Measurements from ENCODE around the gene TEX264. TPM values are rescaled to one million over a fixed set of nuclear protein-coding genes. Genes with fewer than 3 reads are reported as not detected.

The TEX264 gene
- total RNA-seq, 2 donors from 2014 or later = 27.3 to 50.9 TPM

DNA sequence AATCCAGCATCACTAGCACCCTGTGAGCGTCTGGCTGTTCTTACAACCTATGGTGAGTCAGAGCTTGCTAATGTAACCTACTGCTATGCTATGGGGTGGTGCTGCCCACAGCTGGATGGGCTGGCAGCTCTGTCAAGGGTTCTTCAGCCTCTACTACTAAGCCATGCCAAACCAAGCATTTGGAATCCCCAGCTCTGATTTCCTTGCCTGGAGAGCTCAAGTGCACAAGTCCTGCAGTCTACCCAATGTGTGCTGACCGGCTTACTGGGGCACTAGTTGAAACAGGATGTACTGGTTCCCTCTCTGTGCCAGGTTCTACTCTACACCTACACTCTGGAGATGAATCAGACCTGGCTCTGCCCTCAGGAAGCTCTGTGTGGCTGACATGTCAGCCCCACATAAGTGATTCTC is 4.2 kb downstream of the TEX264 start:
- ATAC-seq (ENCODE audit: insufficient number of reproducible peaks, low FRiP score, low read depth) = no peak
- no peak overlapping the region for H3K4me3 ChIP-seq
- no peaks in the 10 kb centered on the region for H3K27me3 ChIP-seq (replicated peaks; ENCODE audit: insufficient read depth)
- peaks cover 4 to 22% of the 10 kb centered on the region in 2 donors for H3K4me1 ChIP-seq (ENCODE audit: control insufficient read depth in 1 of 2, low read depth in 2 of 2)
- H3K36me3 ChIP-seq = peaks cover 5% of the 10 kb centered on the region
- TF ChIP-seq, protein P1, sequence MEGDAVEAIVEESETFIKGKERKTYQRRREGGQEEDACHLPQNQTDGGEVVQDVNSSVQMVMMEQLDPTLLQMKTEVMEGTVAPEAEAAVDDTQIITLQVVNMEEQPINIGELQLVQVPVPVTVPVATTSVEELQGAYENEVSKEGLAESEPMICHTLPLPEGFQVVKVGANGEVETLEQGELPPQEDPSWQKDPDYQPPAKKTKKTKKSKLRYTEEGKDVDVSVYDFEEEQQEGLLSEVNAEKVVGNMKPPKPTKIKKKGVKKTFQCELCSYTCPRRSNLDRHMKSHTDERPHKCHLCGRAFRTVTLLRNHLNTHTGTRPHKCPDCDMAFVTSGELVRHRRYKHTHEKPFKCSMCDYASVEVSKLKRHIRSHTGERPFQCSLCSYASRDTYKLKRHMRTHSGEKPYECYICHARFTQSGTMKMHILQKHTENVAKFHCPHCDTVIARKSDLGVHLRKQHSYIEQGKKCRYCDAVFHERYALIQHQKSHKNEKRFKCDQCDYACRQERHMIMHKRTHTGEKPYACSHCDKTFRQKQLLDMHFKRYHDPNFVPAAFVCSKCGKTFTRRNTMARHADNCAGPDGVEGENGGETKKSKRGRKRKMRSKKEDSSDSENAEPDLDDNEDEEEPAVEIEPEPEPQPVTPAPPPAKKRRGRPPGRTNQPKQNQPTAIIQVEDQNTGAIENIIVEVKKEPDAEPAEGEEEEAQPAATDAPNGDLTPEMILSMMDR (IDR thresholded peaks at IDR 0.05) = no peak
- DNase-seq (ENCODE audit: low spot score) = no peak
- no peak overlapping the region for H3K27ac ChIP-seq
- no peaks in the 10 kb centered on the region for H3K9me3 ChIP-seq

- Histone ChIP-seq H3K4me1 (ENCODE audit: control insufficient read depth in 1 of 2, low read depth in 2 of 2) (peaks cover 0 to 16% of the 10 kb centered on the region in 2 donors), H3K36me3 (peaks cover 5% of the 10 kb centered on the region), H3K27me3 (replicated peaks; ENCODE audit: insufficient read depth) (no peaks in the 10 kb centered on the region), H3K27ac (no peak overlapping the region), H3K4me3 (no peak overlapping the region), H3K9me3 (no peaks in the 10 kb centered on the region)
- TF ChIP-seq, protein P1 (IDR thresholded peaks at IDR 0.05) = no peak
- ATAC-seq (ENCODE audit: insufficient number of reproducible peaks, low FRiP score, low read depth) (no peak), DNase-seq (ENCODE audit: low spot score) (no peak)
Observed at GRCh38 chr3:51676102-51676640, 5.1 kb downstream of the TEX264 start.

DNA sequence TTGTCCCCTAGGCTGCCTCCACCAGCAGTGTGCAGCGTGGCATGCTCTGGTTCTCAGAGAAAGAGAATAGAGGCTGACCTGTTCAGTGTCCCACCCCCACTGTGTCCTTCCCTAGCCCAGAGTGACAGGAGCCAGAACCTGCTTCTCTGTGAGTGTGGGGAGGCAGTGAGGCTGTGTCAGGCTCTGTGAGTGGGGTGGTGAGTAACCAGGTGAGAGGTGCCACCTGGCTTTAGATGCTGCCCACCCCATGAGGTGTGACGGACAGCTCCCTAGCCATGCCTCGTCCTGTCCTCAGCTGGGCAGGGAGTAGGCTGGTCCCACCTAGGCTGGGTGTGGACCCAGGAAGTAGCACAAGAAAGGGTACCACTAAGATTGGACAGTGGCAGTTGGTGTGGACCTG is 6.3 kb downstream of the TEX264 start:
- DNase-seq (ENCODE audit: low spot score) = no peak
- TF ChIP-seq, protein P1 (IDR thresholded peaks at IDR 0.05) = no peak
- no peak for ATAC-seq (ENCODE audit: insufficient number of reproducible peaks, low FRiP score, low read depth)
- H3K27me3 ChIP-seq (replicated peaks; ENCODE audit: insufficient read depth) = no peaks in the 10 kb centered on the region
- peaks cover 0 to 13% of the 10 kb centered on the region in 2 donors for H3K4me1 ChIP-seq (ENCODE audit: control insufficient read depth in 1 of 2, low read depth in 2 of 2)
- peaks cover 5% of the 10 kb centered on the region for H3K36me3 ChIP-seq
- no peak overlapping the region for H3K27ac ChIP-seq
- no peak overlapping the region for H3K4me3 ChIP-seq
- no peaks in the 10 kb centered on the region for H3K9me3 ChIP-seq

- Histone ChIP-seq H3K27me3 (replicated peaks; ENCODE audit: insufficient read depth) (no peaks in the 10 kb centered on the region), H3K27ac (no peak overlapping the region), H3K4me3 (no peak overlapping the region), H3K4me1 (ENCODE audit: control insufficient read depth in 1 of 2, low read depth in 2 of 2) (peaks cover 0 to 10% of the 10 kb centered on the region in 2 donors), H3K36me3 (peaks cover 5% of the 10 kb centered on the region), H3K9me3 (no peaks in the 10 kb centered on the region)
- TF ChIP-seq, protein P1 (IDR thresholded peaks at IDR 0.05) = no peak
- DNase-seq (ENCODE audit: low spot score) (no peak), ATAC-seq (ENCODE audit: insufficient number of reproducible peaks, low FRiP score, low read depth) (no peak)
Observed at GRCh38 chr3:51678186-51678585, 7.1 kb downstream of the TEX264 start.

- H3K4me1 ChIP-seq (ENCODE audit: control insufficient read depth in 1 of 2, low read depth in 2 of 2) = peaks cover 0 to 9% of the 10 kb centered on the region in 2 donors
- peaks cover 5% of the 10 kb centered on the region for H3K36me3 ChIP-seq
- TF ChIP-seq, protein P1 (IDR thresholded peaks at IDR 0.05) = no peak
- no peaks in the 10 kb centered on the region for H3K27me3 ChIP-seq (replicated peaks; ENCODE audit: insufficient read depth)
- ATAC-seq (ENCODE audit: insufficient number of reproducible peaks, low FRiP score, low read depth) = no peak
- no peak overlapping the region for H3K27ac ChIP-seq
- no peaks in the 10 kb centered on the region for H3K9me3 ChIP-seq
- no peak overlapping the region for H3K4me3 ChIP-seq
- no peak for DNase-seq (ENCODE audit: low spot score)
Observed at GRCh38 chr3:51678641-51679040, 7.6 kb downstream of the TEX264 start.

All from thoracic aorta (tissue), 2 donors.